GM12878 (cell line): ENCODE measurements around the gene MYL7. TPM values are rescaled to one million over a fixed set of nuclear protein-coding genes. Genes with fewer than 3 reads are reported as not detected.

ENCODE experiments used
- ATAC-seq: fragments of 200-7000 bp; cut with Tn5 transposase; 3 replicates; pipeline ENCODE4 v1.9.1; 2020; ENCODE audit warnings: mild to moderate bottlenecking, moderate library complexity
- BruUV-seq: library from RNA; stranded (reverse); fragments of 400-500 nt; replicated peaks from 2 replicates; lab custom pipeline; 2021; lab: Mats Ljungman, UMichigan
- CTCF ChIA-PET: fragments of 300-600 bp; sonication (Branson Sonifier 250); formaldehyde crosslinking; extraction: SDS; loops from one replicate; lab custom pipeline; 2021; ENCODE audit warnings: inconsistent platforms; lab: Yijun Ruan, JAX
- POLR2A ChIA-PET: fragments of 350-600 bp; formaldehyde crosslinking; extraction: SDS; loops from one replicate; lab custom pipeline; 2021; ENCODE audit warnings: inconsistent platforms; lab: Charles Lee
- RAD21 ChIA-PET: fragments of 300-600 bp; sonication (Branson Sonifier 250); formaldehyde crosslinking; loops from one replicate; lab custom pipeline; 2023; ENCODE audit warnings: antibody characterized with exemption; ENCODE audit not compliant: unreplicated experiment; lab: Charles Lee
- SMC1A ChIA-PET: fragments of 300-600 bp; sonication (Branson Sonifier 250); formaldehyde crosslinking; loops from one replicate; lab custom pipeline; 2023; ENCODE audit not compliant: unreplicated experiment, uncharacterized antibody; lab: Charles Lee
- DNase-seq: peaks from one replicate; pipeline ENCODE4 v3.0.0-alpha.2; 2011; ENCODE audit warnings: low read depth, low spot score
- FAIRE-seq: peaks from 3 replicates; lab custom pipeline; 2011; peaks lifted over from hg19 to GRCh38; lab: Jason Lieb, UNC
- H2AFZ ChIP-seq: 2 replicates; pipeline ENCODE4 v1.6.0; 2011; ENCODE audit warnings: low read depth, low read length, control low read depth; ENCODE audit not compliant: control insufficient read depth
- H3K27ac ChIP-seq: 2 replicates; pipeline ENCODE4 v1.5.1; 2011; ENCODE audit warnings: control low read depth; ENCODE audit not compliant: control insufficient read depth, insufficient read depth
- H3K27me3 ChIP-seq, 2 experiments: replicated peaks in 1 of 2; 2 replicates each; pipeline versions ENCODE4 v1.6.0 to v1.6.1; 2011; ENCODE audit warnings: low read length in 1 of 2; ENCODE audit not compliant: control insufficient read depth in 2 of 2, insufficient read depth in 2 of 2
- H3K36me3 ChIP-seq, 2 experiments: 2 replicates each; pipeline ENCODE4 v1.5.1; 2011; ENCODE audit warnings: low read length in 1 of 2; ENCODE audit not compliant: control insufficient read depth in 2 of 2, insufficient read depth in 2 of 2
- H3K4me1 ChIP-seq: 2 replicates; pipeline ENCODE4 v1.6.1; 2011; ENCODE audit warnings: mild to moderate bottlenecking, low read length, moderate library complexity, mixed read lengths; ENCODE audit not compliant: control insufficient read depth, insufficient read depth
- H3K4me2 ChIP-seq: 2 replicates; pipeline ENCODE4 v1.6.0; 2011; ENCODE audit warnings: control low read depth; ENCODE audit not compliant: control insufficient read depth, insufficient read depth
- H3K4me3 ChIP-seq: fragments of 200-600 bp; sonication (generic); 2 replicates; pipeline ENCODE4 v1.5.1; 2016
- H3K79me2 ChIP-seq: 2 replicates; pipeline ENCODE4 v1.6.0; 2011; ENCODE audit warnings: low read length; ENCODE audit not compliant: control insufficient read depth, insufficient read depth
- H3K9ac ChIP-seq: 2 replicates; pipeline ENCODE4 v1.8.0; 2011; ENCODE audit warnings: low read length, control low read depth, mixed read lengths; ENCODE audit not compliant: control insufficient read depth, insufficient read depth
- H3K9me3 ChIP-seq: replicated peaks from 3 replicates; pipeline ENCODE4 v1.5.1; 2011; ENCODE audit warnings: mild to moderate bottlenecking, low read length; ENCODE audit not compliant: control insufficient read depth, insufficient read depth
- H4K20me1 ChIP-seq: 2 replicates; pipeline ENCODE4 v1.6.0; 2011; ENCODE audit not compliant: control insufficient read depth, insufficient read depth
- ETV6 ChIP-seq, 2 experiments: fragments of 450-650 bp in 1 of 2; IDR thresholded peaks in 1 of 2; conservative IDR thresholded peaks in 1 of 2; 2 replicates each; pipeline ENCODE4 v1.6.1; 2014; ENCODE audit warnings: antibody characterized with exemption in 1 of 2, borderline replicate concordance in 1 of 2, low read depth in 1 of 2, mild to moderate bottlenecking in 1 of 2, moderate library complexity in 1 of 2
- MYC ChIP-seq: IDR thresholded peaks from 2 replicates; pipeline ENCODE4 v1.6.1; 2011; ENCODE audit warnings: mild to moderate bottlenecking, low read length, moderate library complexity, inconsistent platforms; ENCODE audit not compliant: insufficient read depth, insufficient replicate concordance, insufficient read length, severe bottlenecking
- SIN3A ChIP-seq: IDR thresholded peaks from 2 replicates; pipeline ENCODE4 v1.6.1; 2012; ENCODE audit warnings: low read depth, low read length, improper control_type of control experiment
- TARDBP ChIP-seq: IDR thresholded peaks from 2 replicates; pipeline ENCODE4 v1.6.1; 2016; ENCODE audit warnings: borderline replicate concordance
- ZNF622 ChIP-seq: fragments of 450-650 bp; IDR thresholded peaks from 2 replicates; pipeline ENCODE4 v1.6.1; 2017; ENCODE audit warnings: mild to moderate bottlenecking, inconsistent platforms
- WGBS: methylation state at CpG from one replicate; pipeline ENCODE4 v1.1.6; 2016; ENCODE audit warnings: low lambda C conversion rate; ENCODE audit not compliant: insufficient replicate concordance, insufficient coverage; ENCODE audit errors: missing lambda C conversion rate; 5-methylcytosine and 5-hydroxymethylcytosine counted together
- in situ Hi-C: fragments of 300-500 bp; cut with MboI; formaldehyde crosslinking; loops from 9 replicates; pipeline ENCODE4 v1.14.3; 2018; ENCODE audit warnings: mixed read lengths
- intact Hi-C: fragments of 100-400 bp; cut with micrococcal nuclease; formaldehyde crosslinking; loops from one replicate; pipeline ENCODE4 v1.14.2; 2022; ENCODE audit not compliant: unreplicated experiment
- polyA plus RNA-seq, 11 experiments: library from polyadenylated mRNA; depleted of rRNA in 4 of 11; unstranded in 6 of 11; stranded (reverse) in 5 of 11; fragments of >200 nt; fragmentation: Nextera tagmentation in 4 of 11; fragmentation: Illumina TruSeq in 1 of 11; extraction: Ambion mirVana in 4 of 11; extraction: Trizol in 1 of 11; gene quantifications; 1 replicate in 1 of 11; 2 replicates in 10 of 11; pipeline versions ENCODE4 v1.2.1 to v1.2.3, GENCODE V29; 2011 to 2016; ENCODE audit warnings: inconsistent platforms in 2 of 11, missing spikeins in 2 of 11, low read depth in 1 of 11
- total RNA-seq, 4 experiments: library from RNA; depleted of rRNA in 3 of 4; stranded (reverse); fragments of >200 nt in 3 of 4; fragmentation: Illumina TruSeq in 1 of 4; extraction: Trizol in 1 of 4; gene quantifications; 2 replicates each; pipeline versions ENCODE4 v1.2.1 to v1.2.3, GENCODE V29; 2013 to 2021

The MYL7 gene
- total and polyA plus RNA-seq, 10 of the 15 experiments (the other 5 are each of a cell fraction or from before 2014, with no cell fraction given) = 1.9 TPM; not detected in 9

DNA sequence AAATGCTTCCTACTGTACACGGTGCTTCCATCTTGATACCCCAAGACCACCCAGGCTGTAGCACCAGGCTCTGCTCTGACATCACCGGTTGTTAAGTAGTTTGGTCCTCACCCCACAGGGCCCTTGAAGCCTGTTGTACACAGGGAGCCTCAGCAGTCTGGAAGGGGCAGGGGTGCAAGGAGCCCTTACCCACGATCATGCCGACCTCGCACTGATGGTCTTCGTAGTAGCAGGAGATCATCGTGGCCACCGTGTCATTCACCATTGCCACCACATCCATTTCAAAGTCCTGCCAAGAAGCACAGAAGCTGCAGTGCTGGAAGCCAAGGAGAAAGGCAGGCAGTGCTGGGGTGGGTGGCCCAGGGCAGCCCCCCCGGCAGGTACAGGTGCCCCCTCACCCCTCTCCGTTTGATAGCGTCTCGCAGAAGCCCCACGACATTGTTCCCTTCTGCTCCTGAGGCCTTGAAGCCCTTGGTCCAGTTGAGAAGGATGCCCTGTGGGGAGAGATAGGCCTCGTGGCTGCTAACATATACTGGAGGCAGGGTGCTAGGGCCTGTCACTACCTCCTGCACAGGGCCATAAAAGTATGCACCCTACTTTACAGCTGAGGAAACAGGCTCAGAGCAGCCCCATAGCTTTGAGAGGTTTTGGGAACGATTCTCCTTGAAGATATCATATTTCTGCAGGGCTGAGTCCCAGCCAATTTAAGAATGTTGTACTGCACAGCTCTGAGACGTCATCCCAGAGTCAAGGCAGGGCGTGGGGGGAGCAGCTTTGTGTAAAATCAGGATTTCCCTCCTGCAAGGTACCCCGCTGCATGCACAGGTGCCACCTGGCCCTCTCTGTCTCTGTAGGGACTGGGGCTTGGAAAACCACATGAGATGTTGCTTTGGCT, 8.7 kb upstream of the MYL7 start:
- no peak overlapping the region for H3K4me2 ChIP-seq
- intact Hi-C loops = loop anchor here (5.0 kb wide), 1 partner anchor 42 kb away; no protein-coding TSS in a partner anchor
- ChIA-PET POLR2A (no interaction called here), CTCF (interaction anchor here (1.2 to 1.3 kb wide), 2 partner anchors 13 to 48 kb away, joined by 3 read pairs; no protein-coding TSS in a partner anchor), SMC1A (no interaction called here), RAD21 (interaction anchor here (0.6 to 0.9 kb wide), 2 partner anchors 12 to 68 kb away, joined by 3 read pairs; no protein-coding TSS in a partner anchor)
- no peak for TF ChIP-seq ZNF622
- no peak for TF ChIP-seq MYC
- TF ChIP-seq ETV6 (conservative IDR thresholded peaks at IDR 0.05 in 1 of 2, IDR thresholded peaks at IDR 0.05 in 1 of 2; ENCODE audit: borderline replicate concordance in 1 of 2, low read depth in 1 of 2) = no peak
- no peak for TF ChIP-seq SIN3A
- TF ChIP-seq TARDBP = no peak
- no peaks in the 10 kb centered on the region for H3K9me3 ChIP-seq
- 56% methylated on average over 18 of the region's 18 CpGs for WGBS
- H3K27me3 ChIP-seq = no peaks in the 10 kb centered on the region; a peak in 2 of 4 replicates
- H3K4me1 ChIP-seq = peaks cover 5% of the 10 kb centered on the region
- H3K9ac ChIP-seq = no peak overlapping the region
- BruUV-seq = no TSS peak
- no peak overlapping the region for H3K4me3 ChIP-seq
- H3K36me3 ChIP-seq = no peaks in the 10 kb centered on the region
- no peaks in the 10 kb centered on the region for H4K20me1 ChIP-seq
- in situ Hi-C loops = no loop called here
- no peak for DNase-seq
- no peak overlapping the region; the same call in 1 of the 2 replicates for H2AFZ ChIP-seq
- FAIRE-seq = no peak
- ATAC-seq = peak; percentile 11; the same call in 1 of the 3 replicates
- no peak overlapping the region for H3K27ac ChIP-seq
- no peaks in the 10 kb centered on the region for H3K79me2 ChIP-seq
